CD4-positive, alpha-beta memory T cell (primary cell): ENCODE measurements around the gene SLC41A3. TPM values are rescaled to one million over a fixed set of nuclear protein-coding genes. Genes with fewer than 3 reads are reported as not detected.
A peak's percentile ranks its signal among the peaks of the same experiment; 100 is the strongest.
"Not testable (repeated sequence)": the region's sequence is repeated elsewhere in the genome, so short reads cannot be mapped to it uniquely, and the experiment has no call there.

ENCODE experiments used
- CTCF ChIA-PET: fragments of 350-600 bp; sonication (Branson Sonifier 250); formaldehyde crosslinking; loops from one replicate; lab custom pipeline; 2021; ENCODE audit warnings: inconsistent platforms; ENCODE audit not compliant: partially characterized antibody; lab: Charles Lee
- POLR2A ChIA-PET: fragments of 350-600 bp; sonication (Branson Sonifier 250); formaldehyde crosslinking; loops from one replicate; lab custom pipeline; 2021; ENCODE audit not compliant: partially characterized antibody; lab: Charles Lee
- DNase-seq, 5 donors: peaks; one replicate each; pipeline versions ENCODE4 v3.0.0 to v3.0.0-alpha.2; 2020 to 2022; ENCODE audit warnings: mixed read lengths in 1 of 5
- H3K27ac ChIP-seq: one replicate; pipeline ENCODE4 v1.7.0; 2013; ENCODE audit warnings: low read depth, low read length
- H3K27me3 ChIP-seq: 2 replicates; pipeline ENCODE4 v1.7.0; 2013; ENCODE audit warnings: mild to moderate bottlenecking, low read length, moderate library complexity; ENCODE audit not compliant: insufficient read depth
- H3K36me3 ChIP-seq: 2 replicates; pipeline ENCODE4 v1.7.0; 2013; ENCODE audit warnings: mild to moderate bottlenecking, low read length, moderate library complexity; ENCODE audit not compliant: insufficient read depth
- H3K4me1 ChIP-seq: 2 replicates; pipeline ENCODE4 v1.7.0; 2013; ENCODE audit warnings: mild to moderate bottlenecking, low read length, moderate library complexity; ENCODE audit not compliant: insufficient read depth
- H3K4me3 ChIP-seq, 2 donors: one replicate each; pipeline ENCODE4 v1.7.0; 2013; ENCODE audit warnings: low read length in 2 of 2, mild to moderate bottlenecking in 1 of 2
- H3K9me3 ChIP-seq, 2 donors: one replicate each; pipeline ENCODE4 v1.7.0; 2013; ENCODE audit warnings: low read length in 2 of 2, control low read depth in 1 of 2; ENCODE audit not compliant: control insufficient read depth in 1 of 2
- H3K27ac Mint-ChIP-seq, 7 donors: one replicate each; pipeline ENCODE4 v1.8.0; 2020 to 2021; ENCODE audit warnings: mixed read lengths in 7 of 7, mild to moderate bottlenecking in 6 of 7, inconsistent platforms in 3 of 7, moderate library complexity in 3 of 7
- H3K27me3 Mint-ChIP-seq, 2 donors: one replicate each; pipeline ENCODE4 v1.8.0; 2020 to 2021; ENCODE audit warnings: mixed read lengths in 2 of 2
- H3K36me3 Mint-ChIP-seq, 2 donors: one replicate each; pipeline ENCODE4 v1.8.0; 2020 to 2021; ENCODE audit warnings: mixed read lengths in 2 of 2, inconsistent platforms in 1 of 2, mild to moderate bottlenecking in 1 of 2
- H3K4me1 Mint-ChIP-seq, 4 donors: one replicate each; pipeline ENCODE4 v1.8.0; 2020 to 2021; ENCODE audit warnings: mixed read lengths in 4 of 4, mild to moderate bottlenecking in 1 of 4
- H3K4me3 Mint-ChIP-seq, 8 donors: one replicate each; pipeline ENCODE4 v1.8.0; 2020 to 2021; ENCODE audit warnings: mixed read lengths in 8 of 8, mild to moderate bottlenecking in 7 of 8, moderate library complexity in 6 of 8, inconsistent platforms in 3 of 8
- H3K9me3 Mint-ChIP-seq, 8 donors: one replicate each; pipeline ENCODE4 v1.8.0; 2020 to 2021; ENCODE audit warnings: mixed read lengths in 8 of 8, mild to moderate bottlenecking in 5 of 8, inconsistent platforms in 3 of 8, moderate library complexity in 1 of 8
- intact Hi-C: fragments of 100-400 bp; cut with micrococcal nuclease; formaldehyde crosslinking; loops from one replicate; pipeline ENCODE4 v1.15.1; 2023
- polyA plus RNA-seq, 2 donors: library from polyadenylated mRNA; unstranded; fragments of 300-500 nt; fragmentation: Illumina TruSeq; gene quantifications; one replicate each; pipeline ENCODE4 v1.2.3, GENCODE V29; 2021
- total RNA-seq, 2 experiments: library from RNA; stranded (reverse); gene quantifications; one replicate each; pipeline ENCODE4 v1.2.3, GENCODE V29; 2021

The SLC41A3 gene
- total and polyA plus RNA-seq, 4 experiments from 2014 or later, result 22.5 to 41.2 (median 32.8) TPM

DNA sequence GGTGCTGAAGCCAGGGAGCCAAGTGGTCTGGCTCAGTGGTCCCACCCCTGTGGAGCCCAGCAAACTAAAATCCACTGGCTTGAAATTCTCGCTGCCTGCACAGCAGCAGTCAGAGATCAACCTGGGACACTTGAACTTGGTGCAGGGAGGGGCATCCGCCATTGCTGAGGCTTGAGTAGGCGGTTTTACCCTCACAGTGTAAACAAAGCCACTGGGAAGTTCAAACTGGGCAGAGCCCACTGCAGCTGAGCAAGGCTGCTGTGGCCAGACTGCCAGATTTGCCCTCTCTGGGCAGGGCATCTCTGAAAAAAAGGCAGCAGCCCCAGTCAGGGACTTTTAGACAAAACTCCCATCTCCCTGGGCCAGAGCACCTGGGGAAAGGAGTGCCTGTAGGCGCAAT is 87.2 kb downstream of the SLC41A3 start:
- H3K9me3 ChIP-seq, H3K27me3 ChIP-seq, H3K4me3 ChIP-seq, DNase-seq, CTCF ChIA-PET, POLR2A ChIA-PET, H3K27ac ChIP-seq, H3K27me3 Mint-ChIP-seq, H3K27ac Mint-ChIP-seq, intact Hi-C loops, H3K36me3 ChIP-seq, H3K36me3 Mint-ChIP-seq, H3K4me3 Mint-ChIP-seq, H3K4me1 Mint-ChIP-seq, H3K4me1 ChIP-seq: not testable (repeated sequence)
- peaks cover 0 to 43% (median 34%) of the 10 kb centered on the region in 8 donors for H3K9me3 Mint-ChIP-seq

DNA sequence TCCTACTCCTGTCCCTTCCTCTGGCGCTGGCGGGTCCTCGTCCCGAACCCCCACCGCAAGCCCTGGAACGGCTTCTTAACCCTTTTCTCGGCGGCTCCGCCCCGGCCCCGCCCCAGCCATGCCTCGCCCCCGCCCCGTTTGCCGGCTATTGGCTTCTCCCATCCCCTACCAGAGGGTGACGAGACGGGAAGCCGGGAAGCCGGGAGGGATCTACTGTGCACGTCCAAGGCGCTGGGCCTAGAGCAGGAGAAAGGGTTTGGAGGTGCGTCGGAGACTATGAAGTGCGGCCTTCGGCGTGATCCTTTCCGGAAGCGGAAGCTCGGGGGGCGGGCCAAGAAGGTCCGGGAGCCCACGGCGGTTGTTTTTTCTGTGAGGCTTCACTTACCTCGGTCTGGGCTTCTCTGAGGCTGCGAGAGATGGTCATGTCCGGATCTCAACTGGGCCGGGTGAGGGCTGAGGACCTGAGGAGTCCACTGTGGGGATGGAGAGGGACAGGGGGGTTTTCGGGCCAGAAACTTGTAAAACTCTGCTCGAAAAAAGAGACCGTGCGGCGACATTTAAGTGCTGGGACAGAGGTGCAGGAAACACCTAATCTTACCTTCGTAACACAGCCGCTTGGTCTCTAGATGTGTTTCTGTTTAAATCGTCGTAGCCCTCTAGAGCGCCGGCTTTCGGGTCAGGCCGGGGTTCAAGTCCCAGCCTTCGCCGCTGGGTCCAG is 93.5 kb downstream of the SLC41A3 start:
- Histone ChIP-seq H3K4me3 (peak overlapping the region; percentile 18 to 60), H3K36me3 (no peaks in the 10 kb centered on the region), H3K27ac (peak overlapping the region; percentile 78), H3K27me3 (no peaks in the 10 kb centered on the region), H3K4me1 (peaks cover 16% of the 10 kb centered on the region), H3K9me3 (no peaks in the 10 kb centered on the region)
- DNase-seq, result peak in 4 of 5 donors; percentile 73 to 79 (median 78)
- peak overlapping the region in 6 of 7 donors; percentile 92 to 100 (median 98) for H3K27ac Mint-ChIP-seq
- H3K27me3 Mint-ChIP-seq, result peaks cover 0 to 4% of the 10 kb centered on the region in 2 donors
- intact Hi-C loops, result loop anchor here (1.0 to 2.0 kb wide), 2 partner anchors 74 to 94 kb away; partner anchors contain the start of gene SLC41A3
- POLR2A ChIA-PET, result interaction anchor here (0.6 to 2.2 kb wide), 5 partner anchors 26 to 486 kb away, joined by 3 to 12 read pairs (median 5); partner anchors contain the start of genes SLC41A3 and ZXDC
- CTCF ChIA-PET, result interaction anchor here (1.0 to 1.4 kb wide), 3 partner anchors 19 to 94 kb away, joined by 3 to 6 read pairs (median 4); partner anchors contain the start of gene SLC41A3
- peaks cover 4% of the 10 kb centered on the region in 2 donors for H3K36me3 Mint-ChIP-seq
- H3K4me1 Mint-ChIP-seq, result peaks cover 2 to 31% (median 15%) of the 10 kb centered on the region in 4 donors
- H3K9me3 Mint-ChIP-seq, result peaks cover 0 to 2% (median 0%) of the 10 kb centered on the region in 8 donors
- H3K4me3 Mint-ChIP-seq, result peak overlapping the region in 7 of 8 donors; percentile 95 to 100 (median 99)

DNA sequence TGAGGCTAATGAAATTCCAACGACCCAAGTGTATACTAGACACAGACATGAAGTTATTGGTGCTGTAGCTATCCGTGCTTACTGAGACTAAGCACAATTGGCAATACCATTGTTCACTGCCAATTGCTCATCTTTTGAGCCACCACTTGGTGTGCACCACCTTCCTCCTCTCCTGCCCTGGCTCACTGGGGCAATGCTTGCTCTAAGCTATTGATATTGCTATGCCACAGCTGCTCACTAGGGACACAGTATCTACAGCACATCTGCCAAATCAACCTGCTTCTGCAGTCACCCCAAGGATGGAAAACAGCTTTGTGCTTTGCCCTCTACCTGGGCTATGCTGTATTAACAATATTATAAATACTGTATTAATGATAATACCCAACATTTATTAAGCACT is 99.0 kb downstream of the SLC41A3 start:
- POLR2A ChIA-PET, H3K27ac ChIP-seq, H3K36me3 Mint-ChIP-seq, intact Hi-C loops, H3K27me3 Mint-ChIP-seq, H3K27me3 ChIP-seq, H3K4me1 ChIP-seq, H3K27ac Mint-ChIP-seq, DNase-seq, H3K9me3 Mint-ChIP-seq, H3K4me3 ChIP-seq, H3K36me3 ChIP-seq, H3K9me3 ChIP-seq, CTCF ChIA-PET, H3K4me3 Mint-ChIP-seq: not testable (repeated sequence)
- peaks cover 0 to 19% (median 7%) of the 10 kb centered on the region in 4 donors for H3K4me1 Mint-ChIP-seq

DNA sequence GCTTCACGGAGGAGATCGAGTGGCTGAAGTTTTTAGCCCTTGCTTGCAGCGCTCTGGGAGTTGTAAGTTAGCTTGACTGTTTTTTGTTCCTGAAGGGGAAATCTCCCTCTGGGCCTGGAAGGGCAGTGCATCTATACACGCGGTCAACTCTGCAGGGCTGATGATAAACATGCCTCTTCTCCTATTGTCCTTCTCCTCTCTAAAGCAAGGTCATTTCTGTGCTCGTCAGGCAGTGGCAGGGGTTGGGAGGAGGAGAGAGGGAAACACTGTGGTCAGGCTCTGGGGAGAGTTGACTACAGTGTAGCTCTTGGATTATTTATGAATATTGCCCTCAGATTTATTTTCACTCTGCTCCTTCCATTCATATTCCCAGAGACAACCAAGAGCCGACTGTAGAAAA is 106.8 kb downstream of the SLC41A3 start:
- H3K9me3 ChIP-seq, H3K36me3 Mint-ChIP-seq, H3K27me3 ChIP-seq, POLR2A ChIA-PET, intact Hi-C loops, H3K9me3 Mint-ChIP-seq, H3K27ac ChIP-seq, H3K4me3 ChIP-seq, H3K4me3 Mint-ChIP-seq, DNase-seq, H3K27ac Mint-ChIP-seq, H3K27me3 Mint-ChIP-seq, H3K36me3 ChIP-seq, H3K4me1 Mint-ChIP-seq, H3K4me1 ChIP-seq, CTCF ChIA-PET: not testable (repeated sequence)

DNA sequence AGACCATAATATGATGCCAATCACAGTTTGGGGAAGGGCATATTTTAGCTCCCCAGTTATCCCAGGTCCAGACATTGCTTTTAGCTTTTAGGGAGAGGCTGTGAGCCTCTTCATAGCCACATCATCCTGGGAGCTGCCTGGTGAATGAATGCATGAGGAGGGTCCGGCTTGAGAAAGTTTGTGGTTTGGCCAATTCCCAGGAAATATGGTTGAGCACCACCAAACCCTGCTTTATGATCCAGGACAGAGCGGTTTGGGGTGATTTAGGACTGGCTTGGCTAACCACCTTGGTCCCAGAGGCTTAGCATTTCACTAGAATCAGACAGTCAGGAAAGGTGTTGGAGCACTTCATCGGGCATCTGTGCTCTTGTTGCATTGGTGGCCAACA is 107.9 kb downstream of the SLC41A3 start:
- H3K4me1 ChIP-seq, result peaks cover 10% of the 10 kb centered on the region
- H3K36me3 ChIP-seq, DNase-seq, H3K4me3 Mint-ChIP-seq, H3K27ac Mint-ChIP-seq, H3K4me1 Mint-ChIP-seq, H3K27ac ChIP-seq, H3K36me3 Mint-ChIP-seq, H3K9me3 ChIP-seq, CTCF ChIA-PET, POLR2A ChIA-PET, H3K27me3 ChIP-seq, intact Hi-C loops, H3K4me3 ChIP-seq, H3K9me3 Mint-ChIP-seq: not testable (repeated sequence)
- peaks cover 8 to 13% of the 10 kb centered on the region in 2 donors for H3K27me3 Mint-ChIP-seq

DNA sequence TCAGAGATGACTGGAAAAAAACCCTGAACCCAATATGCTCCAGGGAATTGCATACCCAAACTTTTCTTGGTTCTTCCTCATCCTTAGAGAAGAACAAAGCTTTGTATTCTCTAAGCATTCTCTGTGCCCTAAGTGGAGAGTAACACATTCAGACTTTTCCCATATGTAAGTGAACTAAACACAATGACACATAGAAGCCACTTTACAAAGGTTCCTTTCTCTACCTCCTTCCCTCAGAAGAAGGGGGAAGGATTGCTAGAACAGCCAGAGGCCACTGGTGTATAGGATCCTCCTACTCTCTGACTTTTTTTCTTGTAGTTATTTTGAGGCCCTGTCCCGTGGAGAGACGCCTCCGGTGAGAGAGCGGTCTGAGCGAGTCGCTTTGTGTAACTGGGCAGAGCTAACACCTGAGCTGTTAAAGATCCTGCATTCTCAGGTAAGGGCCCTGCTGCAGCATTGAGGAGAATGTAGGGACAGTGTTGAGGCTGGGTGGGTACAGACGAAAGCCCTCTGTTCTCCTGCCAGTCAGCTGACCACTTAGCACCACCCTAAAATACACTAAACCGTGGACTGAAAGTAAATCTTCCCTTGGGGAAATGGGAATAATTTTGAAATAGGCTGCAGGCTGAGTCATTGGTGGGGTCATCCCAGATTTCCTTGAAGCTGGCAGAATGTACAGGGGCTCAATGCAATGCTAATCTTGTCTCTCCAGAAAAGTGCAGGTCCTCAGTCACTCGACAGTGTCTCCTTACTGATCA is 108.5 kb downstream of the SLC41A3 start:
- H3K27ac ChIP-seq, CTCF ChIA-PET, H3K27ac Mint-ChIP-seq, H3K4me1 Mint-ChIP-seq, POLR2A ChIA-PET, H3K27me3 ChIP-seq, H3K36me3 ChIP-seq, H3K4me3 ChIP-seq, H3K9me3 Mint-ChIP-seq, H3K9me3 ChIP-seq, H3K4me3 Mint-ChIP-seq, H3K36me3 Mint-ChIP-seq, DNase-seq, intact Hi-C loops: not testable (repeated sequence)
- peaks cover 10% of the 10 kb centered on the region for H3K4me1 ChIP-seq
- peaks cover 8 to 13% of the 10 kb centered on the region in 2 donors for H3K27me3 Mint-ChIP-seq
